Stimulated activated CD4-positive, alpha-beta T cell treated with anti-CD3 and anti-CD28 coated beads, Interleukin-1b, Interleukin-23, amount 100 ng/mL, for 1 hour (primary cell): ENCODE results near the gene BAZ2B.
"Not testable (repeated sequence)": the region's sequence is repeated elsewhere in the genome, so short reads cannot be mapped to it uniquely, and the experiment has no call there.

Experiments
- DNase-seq, 2 donors: peaks; one replicate each; pipeline ENCODE4 v3.0.0-alpha.2; 2020; ENCODE audit warnings: low read depth in 2 of 2

The BAZ2B gene

DNA sequence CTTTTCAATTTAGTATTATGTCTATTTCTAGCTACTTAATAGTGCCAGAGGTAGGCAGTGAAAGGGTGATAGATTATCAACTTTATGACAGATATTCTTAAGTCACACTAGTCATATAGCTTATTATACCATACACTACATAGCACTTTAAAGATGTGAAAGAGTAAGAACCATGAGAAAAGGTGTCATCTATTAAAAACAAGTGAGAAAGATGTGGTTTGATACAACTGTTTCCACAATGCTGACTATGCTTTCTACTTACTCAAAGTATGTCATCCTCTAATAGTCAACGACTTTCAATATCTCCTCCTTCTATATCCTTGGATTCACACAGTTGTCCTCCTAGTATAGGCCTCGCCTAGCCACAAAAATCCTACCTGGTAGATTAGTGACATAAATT is 196.9 kb downstream of the BAZ2B start:
- no peak for DNase-seq

DNA sequence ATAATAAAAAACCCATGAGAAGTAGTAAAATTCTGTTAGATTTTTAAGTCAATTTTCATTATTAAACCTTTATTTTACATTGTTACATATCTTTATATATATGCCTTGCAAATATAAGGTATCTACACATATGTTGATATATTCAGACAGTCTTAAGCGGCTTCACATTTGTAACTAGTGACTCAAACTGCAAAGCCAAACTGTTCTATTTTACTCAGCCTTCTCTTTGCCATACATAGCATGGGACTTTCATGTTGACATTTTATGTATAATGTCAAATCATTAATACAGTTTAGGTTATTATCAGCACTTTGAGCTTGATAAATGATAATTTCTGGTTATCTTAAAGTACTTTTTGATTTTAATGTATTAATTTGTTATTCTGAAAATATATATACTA is 204.9 kb downstream of the BAZ2B start:
- DNase-seq: no peak

DNA sequence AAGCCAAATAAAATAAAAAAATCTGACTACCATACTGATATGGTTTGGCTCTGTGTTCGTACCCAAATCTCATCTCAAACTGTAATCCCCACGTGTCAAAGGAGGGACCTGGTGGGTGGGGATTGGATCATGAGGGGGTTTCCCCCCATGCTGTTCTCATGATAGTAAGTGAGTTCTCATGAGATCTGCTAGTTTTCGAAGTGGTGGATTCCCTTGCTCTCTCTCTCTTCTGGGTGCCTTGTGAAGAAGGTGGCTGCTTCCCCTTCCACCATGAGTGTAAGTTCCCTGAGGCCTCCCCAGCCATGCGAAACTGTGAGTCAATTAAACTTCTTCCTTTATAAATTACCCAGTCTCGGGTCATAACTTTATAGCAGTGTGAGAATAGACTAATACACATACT is 206.1 kb downstream of the BAZ2B start:
- no peak for DNase-seq

DNA sequence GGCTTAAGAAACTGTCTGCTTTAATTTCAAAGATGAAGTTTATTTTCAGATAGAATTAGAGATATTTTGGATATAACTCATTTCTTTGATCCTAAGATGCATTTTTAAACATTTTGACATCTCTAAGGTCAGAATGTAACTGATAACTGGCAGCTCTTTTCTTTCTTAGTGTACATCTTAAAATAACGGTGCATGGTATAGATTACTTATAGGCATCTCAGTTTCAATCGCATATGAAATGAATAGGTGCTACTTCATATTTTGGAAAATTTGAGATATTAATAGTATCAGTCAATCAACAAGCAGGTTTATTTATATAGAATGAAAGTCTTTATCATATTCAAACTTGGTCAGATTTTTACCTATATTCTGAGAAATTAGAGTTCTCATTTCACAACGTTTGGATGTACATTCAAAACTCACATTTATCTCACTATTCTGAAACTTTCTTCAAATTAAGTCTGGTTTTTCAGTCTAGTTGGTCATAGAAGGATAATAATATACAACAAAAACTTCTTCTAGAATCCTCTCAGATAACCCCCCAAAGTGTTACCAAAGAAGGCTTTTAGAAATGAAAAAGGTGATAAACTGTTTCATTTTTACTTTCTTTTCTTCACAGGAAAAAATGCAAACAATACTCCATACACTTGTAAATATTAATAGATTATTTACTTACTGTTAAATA is 207.1 kb downstream of the BAZ2B start:
- no peak for DNase-seq

DNA sequence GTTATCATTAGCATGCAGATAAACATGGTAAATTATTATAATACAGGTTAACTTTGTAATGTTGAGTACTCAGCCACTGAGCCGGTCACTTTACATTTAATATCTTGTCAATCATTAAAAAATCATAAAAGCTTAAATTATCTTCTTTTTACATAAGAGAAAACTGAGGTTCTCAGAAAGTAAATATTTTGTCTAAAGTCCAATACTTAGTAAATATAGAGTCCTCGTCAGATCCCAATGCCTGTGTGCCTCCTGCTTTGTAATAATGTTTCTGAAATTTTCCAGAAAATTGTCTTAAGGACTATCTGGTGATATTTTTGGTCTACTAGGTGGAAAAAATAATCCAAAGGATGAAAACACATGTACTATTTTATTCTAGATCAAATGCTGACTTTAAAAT is 213.6 kb downstream of the BAZ2B start:
- no peak for DNase-seq

DNA sequence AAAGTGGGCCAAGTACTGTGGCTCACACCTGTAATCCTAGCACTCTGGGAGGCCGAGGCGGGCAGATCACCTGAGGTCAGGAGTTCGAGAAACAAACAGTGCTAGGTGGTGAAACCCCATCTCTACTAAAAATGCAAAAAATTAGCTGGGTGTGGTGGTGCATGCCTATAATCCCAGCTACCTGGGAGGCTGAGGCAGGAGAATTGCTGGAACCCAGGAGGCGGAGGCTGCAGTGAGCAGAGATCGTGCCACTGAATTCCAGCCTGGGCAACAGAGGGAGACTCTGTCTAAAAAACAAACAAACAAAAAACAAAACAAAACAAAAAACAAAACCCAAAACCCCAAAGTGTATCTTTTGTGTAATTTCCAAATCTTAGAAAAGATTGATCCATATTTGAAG is 214.2 kb downstream of the BAZ2B start:
- not testable (repeated sequence) for DNase-seq

DNA sequence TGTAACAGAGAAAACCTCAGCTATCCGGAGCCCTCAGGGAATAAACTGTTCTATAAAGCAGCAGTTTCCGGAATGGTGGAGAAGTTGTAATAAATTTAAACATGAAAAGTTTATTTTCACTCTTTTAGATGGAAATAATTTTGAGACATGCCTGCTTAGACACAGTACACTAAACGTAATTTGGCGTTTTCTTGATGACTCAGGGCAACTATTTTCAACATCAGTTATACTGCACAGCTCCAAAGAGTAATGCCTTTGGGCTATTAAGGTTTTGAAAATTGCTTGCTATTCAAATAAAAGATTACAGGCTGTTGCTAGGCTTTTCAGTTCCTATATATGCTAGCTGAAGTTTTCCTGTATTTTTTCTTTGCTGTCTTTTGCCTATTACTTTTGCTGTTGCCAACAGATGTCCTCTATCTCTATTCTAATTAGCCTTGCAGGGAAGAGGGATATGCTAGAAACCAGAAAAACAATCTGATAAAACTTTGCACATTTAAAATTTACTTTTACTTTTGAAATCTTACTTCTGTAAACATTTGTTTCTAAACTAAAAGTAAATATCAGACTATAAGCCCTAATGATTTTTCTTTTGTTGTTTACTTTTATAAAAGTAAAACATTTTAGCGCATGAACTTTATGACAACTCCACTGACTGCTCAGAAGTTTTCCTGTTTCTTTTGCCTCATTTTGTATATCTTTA is 216.5 kb downstream of the BAZ2B start:
- no peak for DNase-seq

DNA sequence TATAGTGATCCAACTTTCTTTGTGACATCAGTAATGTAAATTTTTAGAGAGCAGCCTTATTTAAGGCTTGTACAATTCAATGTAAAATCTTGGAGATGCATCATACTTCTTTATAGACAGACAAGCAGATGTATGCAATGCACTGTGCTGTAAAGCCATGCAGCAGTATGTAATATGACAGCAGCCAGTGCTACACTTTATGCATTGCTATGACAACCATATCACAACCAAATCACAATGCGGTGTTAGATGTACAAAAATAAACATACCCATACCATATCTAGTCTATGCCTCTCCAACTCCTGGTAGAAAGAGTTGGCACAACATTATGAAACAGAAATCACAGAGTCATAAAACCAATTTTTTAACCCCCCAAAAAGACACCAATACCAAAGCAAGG is 219.5 kb downstream of the BAZ2B start:
- no peak for DNase-seq

DNA sequence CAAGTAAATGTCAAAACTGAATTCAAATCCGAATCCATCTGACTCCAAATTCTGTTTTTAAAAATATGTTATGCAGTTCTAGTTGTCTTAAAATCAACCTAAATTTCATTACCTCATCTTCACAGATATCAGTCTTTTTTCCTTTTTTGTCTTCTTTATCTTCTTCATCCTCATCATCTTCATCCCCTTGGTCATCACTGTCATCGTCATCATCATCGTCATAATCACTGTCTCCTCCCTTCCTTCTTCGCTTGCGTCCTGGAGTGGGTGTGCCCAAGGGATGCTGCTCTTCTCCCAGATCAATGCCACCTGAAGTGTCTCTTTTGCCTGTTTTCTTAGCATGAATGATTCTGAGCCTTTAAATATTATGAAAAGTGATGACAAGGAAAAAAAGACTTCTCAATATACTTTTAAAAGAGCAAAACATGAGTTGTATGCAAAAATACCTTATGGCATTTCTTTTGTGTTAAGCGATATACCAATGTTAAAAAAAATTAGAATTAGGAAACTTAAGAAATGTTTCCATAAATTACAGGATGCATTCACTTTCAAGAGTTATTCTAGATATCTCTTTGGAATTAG is 233.8 kb downstream of the BAZ2B start:
- no peak for DNase-seq

DNA sequence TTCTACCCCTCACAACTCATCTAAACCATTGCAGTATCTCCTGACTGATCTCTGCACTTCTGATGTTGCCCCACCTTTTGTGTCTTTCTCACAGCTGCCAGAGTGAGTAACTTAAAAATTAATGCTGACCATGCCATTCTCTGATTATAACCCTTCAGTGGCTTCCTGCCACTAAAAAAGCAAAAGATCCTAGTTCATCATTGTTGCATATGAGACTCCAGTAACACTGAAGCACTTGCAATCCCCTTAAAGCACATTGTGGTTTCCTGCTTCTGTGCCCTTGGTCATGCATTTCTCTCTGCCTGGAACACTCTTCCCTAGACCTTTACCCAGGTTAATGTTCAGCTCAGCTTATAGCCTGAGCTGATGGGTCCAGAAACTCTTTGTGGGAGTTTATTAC is 234.8 kb downstream of the BAZ2B start:
- no peak for DNase-seq

DNA sequence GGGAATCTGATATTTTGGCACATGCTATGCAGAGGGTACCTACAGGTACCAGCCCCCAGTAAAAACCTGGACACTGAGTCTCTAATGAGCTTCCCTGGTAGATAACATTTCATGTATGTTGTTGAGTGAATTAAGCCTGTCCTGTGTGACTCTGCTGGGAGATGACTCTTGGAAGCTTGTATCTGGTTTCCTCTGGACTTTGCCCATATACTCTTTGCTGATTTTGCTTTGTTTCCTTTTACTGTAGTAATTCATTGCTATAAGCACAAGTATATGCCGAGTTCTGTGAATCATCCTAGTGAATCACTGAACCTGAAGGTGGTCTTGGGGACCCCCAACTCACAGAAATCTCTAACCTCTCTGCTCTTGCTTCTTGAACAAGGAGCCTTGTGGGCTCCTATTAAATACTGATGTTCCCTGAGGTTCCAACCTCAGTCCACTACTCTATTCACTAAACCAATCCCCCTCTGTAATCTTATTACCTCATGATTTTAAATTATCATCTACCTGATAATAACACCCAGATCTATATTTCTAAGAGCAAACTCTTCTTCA is 235.6 kb downstream of the BAZ2B start:
- no peak for DNase-seq

DNA sequence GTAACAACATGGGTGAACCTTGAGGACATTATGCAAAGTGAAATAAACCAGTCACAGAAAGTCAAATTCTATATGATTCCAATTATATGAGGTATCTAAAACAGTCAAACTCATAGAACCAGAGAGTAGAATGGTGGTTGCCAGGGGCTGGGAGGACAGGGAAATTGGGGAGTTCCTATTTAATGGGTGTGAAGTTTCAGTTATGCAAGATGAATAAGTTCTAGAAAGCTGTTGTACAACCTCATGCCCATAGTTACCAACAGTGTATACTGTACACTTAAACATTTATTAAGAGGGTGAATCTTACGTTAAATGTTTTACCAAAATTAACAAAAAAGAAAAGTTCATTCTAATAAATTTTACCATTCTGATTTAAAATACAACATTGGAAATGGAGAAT is 237.2 kb downstream of the BAZ2B start:
- no peak for DNase-seq

DNA sequence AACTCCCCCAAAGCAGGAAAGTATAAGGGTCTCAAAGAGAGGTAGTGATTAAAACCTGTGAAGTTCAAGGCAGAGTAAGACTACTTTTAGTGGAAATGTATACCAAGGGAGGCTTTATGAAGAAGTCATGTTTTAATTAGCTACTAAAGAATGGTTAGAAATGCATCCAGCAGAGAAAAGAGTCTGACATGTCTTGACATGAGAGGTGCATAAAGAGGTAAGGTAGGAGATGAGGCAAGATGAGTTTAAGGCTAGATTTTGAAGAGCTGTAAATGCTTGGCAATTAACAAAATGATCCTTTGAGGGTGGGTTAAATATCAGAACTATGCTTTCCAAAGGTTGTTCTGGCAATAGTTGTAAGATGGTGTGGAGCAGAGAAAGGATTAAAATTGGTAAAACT is 241.1 kb downstream of the BAZ2B start:
- no peak for DNase-seq

DNA sequence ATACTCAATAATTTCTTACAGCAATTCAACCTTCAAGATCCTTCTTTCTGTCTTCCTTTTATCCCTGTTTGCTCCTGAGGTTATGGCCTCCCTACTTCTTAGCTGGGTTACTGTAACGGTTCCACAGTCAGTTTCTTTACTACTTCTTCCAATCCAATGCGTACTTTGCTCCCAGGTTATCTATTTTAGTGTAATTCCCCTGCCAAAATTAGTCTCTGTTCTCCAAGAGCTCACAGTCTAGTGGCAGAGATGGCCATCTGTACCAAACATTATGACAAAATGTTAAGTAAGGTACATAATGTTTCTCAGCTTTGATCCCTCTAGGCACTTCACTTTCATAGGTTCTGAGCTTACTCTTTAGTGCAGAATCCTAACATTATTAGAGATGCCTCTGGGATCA is 244.8 kb downstream of the BAZ2B start:
- no peak for DNase-seq

DNA sequence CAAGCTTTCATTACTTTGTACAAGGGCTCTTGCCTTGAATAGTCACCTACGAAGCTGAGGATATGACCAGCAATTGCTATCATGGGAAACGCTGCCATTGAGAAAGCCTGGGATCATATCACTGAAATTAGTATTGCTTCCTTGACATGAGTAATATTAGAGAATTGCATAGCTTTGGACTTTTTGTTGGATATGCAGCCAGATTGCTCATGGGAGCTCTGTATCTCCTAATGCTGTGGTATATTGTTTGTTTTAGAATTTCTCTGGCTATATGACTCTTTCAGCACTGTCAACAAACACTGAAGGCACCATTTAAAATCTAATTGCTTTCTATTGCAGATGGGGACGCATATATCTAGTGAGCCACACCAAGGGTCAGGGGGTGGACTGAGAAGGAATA is 249.8 kb downstream of the BAZ2B start:
- no peak for DNase-seq

DNA sequence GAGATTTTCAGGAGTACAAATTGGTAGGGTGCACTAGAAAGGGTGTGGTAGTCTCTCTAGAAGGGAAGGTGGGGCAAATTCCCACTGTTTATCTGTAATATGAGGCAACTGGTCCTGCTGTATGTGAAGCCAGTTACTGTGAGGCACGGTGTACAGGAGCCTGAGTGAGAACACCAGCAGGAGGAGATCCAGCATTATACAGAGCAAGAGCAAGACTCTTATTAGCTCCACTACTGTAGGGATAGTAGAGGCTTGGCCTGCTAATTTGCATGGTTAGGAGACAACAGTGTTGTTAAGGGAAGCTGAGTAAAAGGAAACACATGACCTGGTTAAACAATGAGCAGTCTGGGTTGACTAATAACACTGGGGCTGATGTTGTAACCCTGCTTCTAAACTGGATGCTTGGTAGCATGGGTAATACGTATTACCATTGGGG is 253.5 kb downstream of the BAZ2B start:
- DNase-seq: no peak

DNA sequence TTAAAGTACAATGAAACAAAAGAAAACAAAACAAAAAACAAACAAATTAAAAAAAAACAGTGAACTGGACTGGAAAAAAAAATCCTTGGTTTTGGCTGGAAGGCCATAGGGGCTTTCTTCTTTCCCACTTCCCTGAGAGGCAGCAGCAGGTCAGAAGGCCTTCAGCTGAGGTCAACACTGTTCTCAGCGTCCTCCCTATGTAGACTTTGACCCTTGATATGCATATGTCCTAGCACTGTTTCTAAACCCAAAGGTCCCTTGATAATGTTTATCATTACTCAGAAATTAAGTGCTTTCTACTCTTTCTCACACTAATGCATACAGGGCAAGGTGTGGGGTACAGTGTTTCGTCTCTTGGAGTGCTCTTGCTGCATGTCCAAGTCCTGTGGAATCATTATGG is 254.3 kb downstream of the BAZ2B start:
- no peak for DNase-seq

DNA sequence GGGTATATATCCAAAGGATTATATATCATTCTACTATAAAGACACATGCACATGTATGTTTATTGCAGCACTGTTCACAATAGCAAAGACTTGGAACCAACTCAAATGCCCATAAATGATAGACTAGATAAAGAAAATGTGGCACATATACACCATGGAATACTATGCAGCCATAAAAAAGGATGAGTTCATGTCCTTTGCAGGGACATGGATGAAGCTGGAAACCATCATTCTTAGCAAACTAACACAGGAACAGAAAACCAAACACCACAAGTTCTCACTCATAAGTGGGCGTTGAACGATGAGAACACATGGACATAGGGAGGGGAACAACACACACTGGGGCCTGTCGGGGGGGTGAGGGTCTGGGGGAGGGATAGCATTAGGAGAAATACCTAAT is 254.7 kb downstream of the BAZ2B start:
- DNase-seq: not testable (repeated sequence)

DNA sequence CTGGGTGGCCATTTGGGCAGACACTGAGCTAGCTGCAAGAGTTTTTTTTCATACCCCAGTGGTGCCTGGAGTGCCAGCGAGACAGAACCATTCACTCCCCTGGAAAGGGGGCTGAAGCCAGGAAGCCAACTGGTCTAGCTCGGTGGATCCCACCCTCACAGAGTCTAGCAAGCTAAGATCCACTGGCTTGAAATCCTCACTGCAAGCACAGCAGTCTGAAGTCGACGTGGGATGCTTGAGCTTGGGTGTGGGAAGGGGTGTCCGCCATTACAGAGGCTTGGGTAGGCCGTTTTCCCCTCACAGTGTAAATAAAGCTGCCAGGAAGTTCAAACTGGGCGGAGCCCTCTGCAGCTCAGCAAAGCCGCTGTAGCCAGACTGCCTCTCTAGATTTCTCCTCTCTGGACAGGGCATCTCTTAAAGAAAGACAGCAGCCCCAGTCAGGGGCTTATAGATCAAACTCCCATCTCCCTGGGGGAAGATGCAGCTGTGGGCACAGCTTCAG is 260.2 kb downstream of the BAZ2B start:
- DNase-seq: no peak

DNA sequence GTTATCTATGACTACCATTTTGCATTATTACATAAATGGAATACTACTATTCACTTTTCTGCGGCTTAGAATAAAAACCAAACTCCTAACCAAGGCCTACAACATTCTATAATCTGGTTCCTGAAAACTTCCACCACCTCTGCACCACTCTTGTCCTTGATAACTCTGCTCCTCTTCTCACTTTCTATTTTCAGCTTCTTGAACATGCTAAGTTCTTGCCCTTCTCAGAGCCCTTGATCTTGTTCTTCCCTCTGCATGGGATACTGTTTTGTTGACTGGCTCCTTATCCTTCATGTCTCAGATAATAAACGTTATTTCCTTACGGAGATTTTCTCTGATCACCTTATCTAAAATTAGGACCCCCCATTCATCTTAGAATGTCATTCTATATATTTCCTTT is 264.4 kb downstream of the BAZ2B start:
- no peak for DNase-seq

DNA sequence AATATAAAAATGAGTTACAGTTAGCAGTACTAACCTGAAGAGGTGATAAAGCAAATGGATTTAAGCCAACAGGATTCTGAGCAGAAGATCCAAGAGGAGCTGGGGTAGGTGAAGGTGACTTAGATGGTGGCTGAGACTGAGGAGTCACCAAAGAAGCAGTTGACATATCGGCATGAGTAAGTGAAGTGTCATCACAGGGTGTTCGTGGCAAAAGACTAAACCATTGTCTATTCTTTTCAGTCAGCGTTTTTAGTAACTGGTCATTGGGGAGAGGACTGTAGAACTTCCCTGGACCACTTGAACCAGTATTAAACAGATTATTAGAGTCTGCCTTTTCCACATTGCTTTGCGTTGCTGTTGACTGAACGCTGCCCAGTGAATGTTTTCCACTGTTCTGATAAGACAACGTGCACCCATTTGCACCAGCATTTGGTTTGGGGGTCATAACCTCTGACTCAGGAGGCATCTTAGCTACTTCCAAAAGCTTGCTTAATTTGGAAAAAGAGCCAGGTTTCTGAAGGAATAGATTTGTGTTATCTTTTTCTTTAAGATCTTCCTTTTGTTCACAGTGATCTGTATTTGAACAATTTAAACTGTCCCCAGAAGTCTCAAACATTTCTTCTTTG is 266.6 kb downstream of the BAZ2B start:
- DNase-seq: no peak

DNA sequence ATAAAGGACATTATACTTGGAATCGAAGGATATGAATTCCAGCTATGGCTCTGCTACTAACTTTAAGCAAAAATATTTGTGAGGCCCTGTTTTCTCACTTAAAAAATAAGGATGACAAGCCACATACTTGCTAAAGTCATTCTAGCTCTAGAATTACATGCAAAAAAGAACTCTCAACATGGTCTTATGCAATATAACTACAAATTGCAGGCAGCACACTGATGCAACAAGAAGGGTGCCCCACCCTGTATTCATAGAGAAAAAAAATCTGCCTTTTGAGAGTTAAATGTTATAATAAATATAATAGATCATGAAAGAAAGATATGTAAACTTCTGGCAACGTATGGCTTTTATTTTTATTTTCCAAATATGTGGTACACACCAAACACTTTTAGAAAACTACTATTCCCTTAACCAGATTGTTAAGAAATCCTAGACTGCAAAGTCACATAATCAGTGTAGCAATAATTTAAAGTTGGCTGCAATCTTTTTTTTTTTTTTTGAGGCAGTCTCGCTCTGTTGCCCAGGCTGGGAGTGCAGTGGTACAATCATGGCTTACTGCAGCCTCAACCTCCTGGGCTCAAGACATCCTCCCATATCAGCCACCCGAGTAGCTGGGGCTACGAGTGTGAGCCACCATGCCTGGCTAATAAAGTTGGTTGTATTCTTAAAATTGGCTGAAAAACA is 289.6 kb downstream of the BAZ2B start:
- no peak for DNase-seq
